Coronary artery (tissue), 2 donors: ENCODE data around the gene SSR1.

Source experiments
- DNase-seq: peaks from one replicate; pipeline ENCODE4 v3.0.0-alpha.2; 2017; ENCODE audit warnings: low spot score
- H3K27ac ChIP-seq, 2 donors: fragments of 200-600 bp; sonication (generic); one replicate each; pipeline ENCODE4 v1.5.1; 2016 to 2019
- H3K4me3 ChIP-seq: fragments of 200-600 bp; sonication (generic); 2 replicates; pipeline ENCODE4 v1.5.1; 2016; ENCODE audit warnings: mild to moderate bottlenecking, moderate library complexity
- TF ChIP-seq, protein P1 (sequence below): fragments of 200-600 bp; sonication (generic); IDR thresholded peaks from one replicate; pipeline ENCODE4 v1.5.1; 2019; ENCODE audit warnings: antibody characterized with exemption

The SSR1 gene

DNA sequence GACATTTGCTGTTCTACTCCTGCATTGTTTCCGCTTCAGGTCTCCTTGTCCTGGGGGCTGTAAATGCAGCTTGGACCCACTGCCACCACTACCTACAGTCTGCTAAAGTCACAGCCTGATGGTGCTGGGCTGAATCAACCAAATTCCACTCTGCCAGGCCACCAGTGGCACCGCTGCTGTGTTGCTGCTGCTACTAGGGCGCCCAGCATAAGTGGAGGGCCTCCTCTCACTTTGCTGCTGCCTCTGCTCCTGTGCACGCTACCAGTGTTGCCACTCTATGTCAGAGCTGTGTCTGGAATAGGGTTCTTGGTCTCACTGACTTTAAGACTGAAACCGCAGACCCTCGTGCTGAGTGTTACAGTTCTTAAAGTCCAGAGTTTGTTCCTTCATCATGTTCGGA is 1.4 kb upstream of the SSR1 start:
- TF ChIP-seq, protein P1, sequence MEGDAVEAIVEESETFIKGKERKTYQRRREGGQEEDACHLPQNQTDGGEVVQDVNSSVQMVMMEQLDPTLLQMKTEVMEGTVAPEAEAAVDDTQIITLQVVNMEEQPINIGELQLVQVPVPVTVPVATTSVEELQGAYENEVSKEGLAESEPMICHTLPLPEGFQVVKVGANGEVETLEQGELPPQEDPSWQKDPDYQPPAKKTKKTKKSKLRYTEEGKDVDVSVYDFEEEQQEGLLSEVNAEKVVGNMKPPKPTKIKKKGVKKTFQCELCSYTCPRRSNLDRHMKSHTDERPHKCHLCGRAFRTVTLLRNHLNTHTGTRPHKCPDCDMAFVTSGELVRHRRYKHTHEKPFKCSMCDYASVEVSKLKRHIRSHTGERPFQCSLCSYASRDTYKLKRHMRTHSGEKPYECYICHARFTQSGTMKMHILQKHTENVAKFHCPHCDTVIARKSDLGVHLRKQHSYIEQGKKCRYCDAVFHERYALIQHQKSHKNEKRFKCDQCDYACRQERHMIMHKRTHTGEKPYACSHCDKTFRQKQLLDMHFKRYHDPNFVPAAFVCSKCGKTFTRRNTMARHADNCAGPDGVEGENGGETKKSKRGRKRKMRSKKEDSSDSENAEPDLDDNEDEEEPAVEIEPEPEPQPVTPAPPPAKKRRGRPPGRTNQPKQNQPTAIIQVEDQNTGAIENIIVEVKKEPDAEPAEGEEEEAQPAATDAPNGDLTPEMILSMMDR = no peak
- no peak for DNase-seq
- no peak overlapping the region for H3K4me3 ChIP-seq
- H3K27ac ChIP-seq = no peak overlapping the region

DNA sequence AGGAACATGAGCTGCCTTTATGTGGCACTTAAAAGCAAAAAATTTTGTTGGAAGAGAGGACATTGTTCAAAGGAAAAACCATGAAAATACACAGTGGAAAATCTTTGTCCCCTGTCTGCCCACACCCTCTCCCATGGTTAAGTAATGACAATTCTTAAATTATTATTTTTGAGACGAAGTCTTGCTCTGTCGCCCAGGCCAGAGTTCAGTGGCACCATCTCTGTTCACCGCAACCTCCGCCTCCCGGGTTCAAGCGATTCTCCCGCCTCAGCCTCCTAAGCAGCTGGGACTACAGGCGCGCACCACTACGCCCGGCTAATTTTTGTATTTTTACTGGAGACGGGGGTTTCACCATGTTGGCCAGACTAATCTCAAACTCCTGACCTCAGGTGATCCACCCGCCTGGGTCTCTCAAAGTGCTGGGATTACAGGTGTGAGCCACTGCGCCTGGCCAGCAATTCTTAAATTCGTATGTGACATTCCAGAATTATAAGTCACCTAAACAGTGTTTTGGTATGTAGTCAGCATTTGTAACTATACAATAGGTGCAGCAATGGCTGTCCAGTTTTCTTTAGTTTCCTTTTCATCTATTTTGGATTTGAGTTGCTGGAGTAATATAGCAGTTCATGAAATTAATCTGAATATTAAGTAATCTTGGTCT is 636 bp upstream of the SSR1 start:
- TF ChIP-seq, protein P1 = no peak
- Histone ChIP-seq H3K4me3 (peak overlapping the region; percentile 97), H3K27ac (peak overlapping the region; percentile 94 to 98)
- no peak for DNase-seq

DNA sequence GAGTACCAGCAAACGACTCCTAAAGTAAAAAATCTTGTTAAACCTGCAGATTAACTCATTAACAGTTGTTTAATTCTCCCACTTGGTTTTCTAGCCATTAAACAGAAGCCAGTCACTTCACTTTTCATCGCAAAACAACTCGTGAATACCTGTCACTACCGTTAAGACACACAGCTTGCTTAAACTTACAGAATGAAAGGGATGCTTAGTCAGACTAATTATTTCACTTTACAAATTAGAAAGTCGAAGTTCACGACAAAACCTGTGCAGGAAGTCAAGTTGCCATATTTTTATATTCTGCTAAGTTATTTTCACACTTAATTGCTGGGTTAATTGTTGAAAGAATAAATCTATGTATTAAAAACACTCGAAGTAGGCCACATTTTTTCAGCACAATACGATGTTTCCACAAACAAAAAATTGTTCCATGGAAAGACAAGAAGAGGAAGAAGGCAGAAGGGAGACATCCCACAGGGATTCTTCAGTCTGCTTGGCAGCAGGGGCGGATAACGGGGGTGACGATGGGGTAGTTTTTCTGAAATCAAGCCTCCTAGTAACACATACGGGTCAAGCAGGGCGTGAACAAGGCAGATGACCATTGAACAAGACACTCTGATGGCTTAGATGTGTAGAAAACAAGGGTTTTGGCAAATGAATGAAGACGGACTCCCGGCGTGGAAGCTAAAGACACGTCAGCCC is 933 bp downstream of the SSR1 start:
- TF ChIP-seq, protein P1 = no peak
- DNase-seq = no peak
- Histone ChIP-seq H3K27ac (peak overlapping the region; percentile 94 to 98), H3K4me3 (peak overlapping the region; percentile 97)

DNA sequence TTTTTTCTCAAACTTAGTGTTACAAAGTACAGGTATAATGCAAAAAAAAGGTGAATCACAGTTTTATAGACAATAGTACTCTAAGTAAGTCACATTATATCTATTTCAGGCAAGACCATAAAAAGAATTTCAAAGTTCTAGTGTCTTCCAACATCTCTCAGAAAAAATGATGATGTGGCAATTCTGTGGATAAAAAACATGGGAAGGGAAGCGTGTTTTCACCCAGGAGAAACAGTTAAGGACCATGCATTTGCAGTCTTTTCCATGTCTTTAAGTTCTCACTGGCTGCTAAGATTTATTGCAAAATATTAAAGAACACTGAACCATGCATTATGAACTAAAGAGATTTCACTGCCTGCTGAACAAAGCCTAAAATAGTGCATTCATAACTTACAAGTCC is 1.8 kb downstream of the SSR1 start:
- no peak for DNase-seq
- TF ChIP-seq, protein P1 = no peak
- no peak overlapping the region for H3K27ac ChIP-seq
- no peak overlapping the region for H3K4me3 ChIP-seq

DNA sequence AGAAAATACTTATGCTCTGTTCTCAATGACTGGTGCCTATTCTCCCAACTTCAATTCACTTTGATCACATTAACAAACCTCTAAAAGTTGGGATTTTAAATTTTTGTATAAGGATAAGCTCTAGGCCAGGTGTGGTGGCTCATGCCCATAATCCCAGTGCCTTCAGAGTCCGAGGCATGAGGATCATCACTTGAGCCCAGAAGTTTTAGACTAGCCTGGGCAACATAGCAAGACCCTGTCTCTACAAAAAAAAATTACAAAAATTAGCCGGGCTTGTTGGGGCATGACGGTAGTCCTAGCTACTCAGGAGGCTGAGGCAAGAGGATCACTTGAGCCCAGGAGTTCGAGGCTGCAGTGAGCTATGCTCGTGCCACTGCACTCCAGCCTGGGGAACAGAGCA is 3.9 kb downstream of the SSR1 start:
- H3K27ac ChIP-seq = no peak overlapping the region
- TF ChIP-seq, protein P1 = no peak
- no peak for DNase-seq
- H3K4me3 ChIP-seq = no peak overlapping the region

DNA sequence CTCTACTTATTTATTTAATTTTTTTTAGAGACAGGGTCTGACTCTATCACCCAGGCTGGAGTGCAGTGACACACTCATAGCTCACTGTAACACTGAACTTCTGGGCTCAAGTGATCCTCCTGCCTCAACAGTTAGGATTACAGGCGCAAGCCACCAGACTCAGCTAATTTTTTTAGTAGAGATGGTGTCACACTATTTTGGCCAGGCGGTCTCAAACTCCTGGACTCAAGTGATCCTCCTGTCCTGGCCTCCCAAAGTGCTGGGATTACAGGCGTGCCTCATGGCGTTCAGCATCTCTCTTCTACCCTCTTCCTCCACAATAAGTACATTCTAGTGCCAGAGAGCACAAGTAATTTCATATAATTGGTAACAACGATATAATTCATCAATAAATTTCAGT is 5.5 kb downstream of the SSR1 start:
- DNase-seq = no peak
- Histone ChIP-seq H3K4me3 (no peak overlapping the region), H3K27ac (no peak overlapping the region)
- TF ChIP-seq, protein P1 = no peak

DNA sequence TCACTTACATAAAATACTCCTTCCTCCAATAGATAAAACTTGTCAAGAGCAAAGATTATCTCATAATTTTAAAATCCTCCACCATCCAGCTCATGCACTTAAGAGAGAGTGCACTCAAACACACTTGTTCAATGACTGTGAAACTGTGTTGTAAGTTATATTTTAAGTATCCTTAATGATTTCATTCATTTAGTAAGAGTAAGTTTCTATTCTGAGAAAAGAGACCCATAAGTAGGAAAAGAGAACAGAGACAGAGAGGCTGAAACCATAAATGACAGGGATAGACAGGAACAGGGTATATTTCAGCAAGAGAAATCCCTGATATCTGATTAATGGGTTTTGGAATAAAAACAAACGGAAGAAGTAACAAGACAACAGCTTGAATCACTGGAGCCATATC is 8.2 kb downstream of the SSR1 start:
- DNase-seq = no peak
- Histone ChIP-seq H3K27ac (no peak overlapping the region), H3K4me3 (no peak overlapping the region)
- TF ChIP-seq, protein P1 = no peak
